Effector memory CD4-positive, alpha-beta T cell (primary cell): ENCODE data around the gene KMT2E.

ENCODE experiments used
- DNase-seq, 3 donors: peaks; one replicate each; pipeline ENCODE4 v3.0.0-alpha.2; 2020
- H3K27ac ChIP-seq: 2 replicates; pipeline ENCODE4 v1.7.0; 2013; ENCODE audit warnings: mild to moderate bottlenecking, low read length, moderate library complexity; ENCODE audit not compliant: insufficient read depth, poor library complexity, severe bottlenecking
- H3K27me3 ChIP-seq: replicated peaks from 2 replicates; pipeline ENCODE4 v1.7.0; 2013; ENCODE audit warnings: mild to moderate bottlenecking, low read length; ENCODE audit not compliant: insufficient read depth, control insufficient read depth, poor library complexity, severe bottlenecking
- H3K36me3 ChIP-seq: 2 replicates; pipeline ENCODE4 v1.7.0; 2013; ENCODE audit warnings: mild to moderate bottlenecking, low read length, moderate library complexity; ENCODE audit not compliant: control insufficient read depth, insufficient read depth
- H3K4me1 ChIP-seq: 2 replicates; pipeline ENCODE4 v1.7.0; 2013; ENCODE audit warnings: low read length, mild to moderate bottlenecking; ENCODE audit not compliant: control insufficient read depth, insufficient read depth, poor library complexity, severe bottlenecking
- H3K4me3 ChIP-seq: 2 replicates; pipeline ENCODE4 v1.7.0; 2013; ENCODE audit warnings: low read length, low read depth, mild to moderate bottlenecking; ENCODE audit not compliant: insufficient read depth, poor library complexity, severe bottlenecking
- H3K9me3 ChIP-seq: 2 replicates; pipeline ENCODE4 v1.7.0; 2013; ENCODE audit warnings: mild to moderate bottlenecking, low read length, moderate library complexity; ENCODE audit not compliant: control insufficient read depth

KMT2E gene

GRCh38 chr7:105014693-105015389 is 836 bp downstream of the KMT2E start:
- H3K27me3 ChIP-seq, result no peaks in the 10 kb centered on the region
- H3K27ac ChIP-seq, result peak overlapping the region; percentile 100
- DNase-seq, result peak; percentile 33 to 49 (median 36)
- no peaks in the 10 kb centered on the region for H3K9me3 ChIP-seq
- H3K4me3 ChIP-seq, result peak overlapping the region; percentile 99
- H3K36me3 ChIP-seq, result no peaks in the 10 kb centered on the region
- H3K4me1 ChIP-seq, result peaks cover under 1% of the 10 kb centered on the region

- Histone ChIP-seq H3K36me3 (no peaks in the 10 kb centered on the region), H3K9me3 (no peaks in the 10 kb centered on the region), H3K27me3 (no peaks in the 10 kb centered on the region), H3K4me3 (peak overlapping the region; percentile 99), H3K27ac (peak overlapping the region; percentile 100), H3K4me1 (no peaks in the 10 kb centered on the region)
- peak in 2 of 3 donors; percentile 18 to 21 for DNase-seq
Measured at GRCh38 chr7:105015390-105015965, 1.5 kb downstream of the KMT2E start.

- Histone ChIP-seq H3K36me3 (no peaks in the 10 kb centered on the region), H3K27ac (peak overlapping the region; percentile 100), H3K4me3 (peak overlapping the region; percentile 99), H3K4me1 (no peaks in the 10 kb centered on the region), H3K27me3 (no peaks in the 10 kb centered on the region), H3K9me3 (no peaks in the 10 kb centered on the region)
- no peak for DNase-seq
Measured at GRCh38 chr7:105016068-105016708, 2.2 kb downstream of the KMT2E start.

- Histone ChIP-seq H3K36me3 (no peaks in the 10 kb centered on the region), H3K4me1 (peaks cover 2% of the 10 kb centered on the region), H3K27ac (peak overlapping the region; percentile 100), H3K27me3 (no peaks in the 10 kb centered on the region), H3K9me3 (no peaks in the 10 kb centered on the region), H3K4me3 (peak overlapping the region; percentile 99)
- DNase-seq, result no peak
Measured at GRCh38 chr7:105016709-105017656, 3.0 kb downstream of the KMT2E start.

- DNase-seq, result no peak
- no peaks in the 10 kb centered on the region for H3K27me3 ChIP-seq
- no peaks in the 10 kb centered on the region for H3K36me3 ChIP-seq
- peak overlapping the region; percentile 99 for H3K4me3 ChIP-seq
- H3K27ac ChIP-seq, result peak overlapping the region; percentile 100
- peaks cover 2% of the 10 kb centered on the region for H3K4me1 ChIP-seq
- no peaks in the 10 kb centered on the region for H3K9me3 ChIP-seq
Measured at GRCh38 chr7:105017657-105018365, 3.8 kb downstream of the KMT2E start.

GRCh38 chr7:105019269-105019668 is 5.3 kb downstream of the KMT2E start:
- H3K27ac ChIP-seq, result no peak overlapping the region
- no peak overlapping the region for H3K4me3 ChIP-seq
- H3K27me3 ChIP-seq, result no peaks in the 10 kb centered on the region
- peaks cover 3% of the 10 kb centered on the region for H3K4me1 ChIP-seq
- no peaks in the 10 kb centered on the region for H3K36me3 ChIP-seq
- no peak for DNase-seq
- H3K9me3 ChIP-seq, result no peaks in the 10 kb centered on the region

- Histone ChIP-seq H3K27ac (no peak overlapping the region), H3K9me3 (no peaks in the 10 kb centered on the region), H3K4me1 (peaks cover 20% of the 10 kb centered on the region), H3K27me3 (no peaks in the 10 kb centered on the region), H3K36me3 (no peaks in the 10 kb centered on the region), H3K4me3 (peak overlapping the region; percentile 15)
- DNase-seq, result no peak
Measured at GRCh38 chr7:105020926-105021325, 6.9 kb downstream of the KMT2E start.

- no peaks in the 10 kb centered on the region for H3K27me3 ChIP-seq
- H3K36me3 ChIP-seq, result no peaks in the 10 kb centered on the region
- no peak for DNase-seq
- H3K4me1 ChIP-seq, result peaks cover 22% of the 10 kb centered on the region
- H3K27ac ChIP-seq, result no peak overlapping the region
- peak overlapping the region; percentile 15 for H3K4me3 ChIP-seq
- no peaks in the 10 kb centered on the region for H3K9me3 ChIP-seq
Measured at GRCh38 chr7:105021352-105021751, 7.3 kb downstream of the KMT2E start.

- no peak overlapping the region for H3K27ac ChIP-seq
- no peak for DNase-seq
- no peaks in the 10 kb centered on the region for H3K27me3 ChIP-seq
- no peaks in the 10 kb centered on the region for H3K36me3 ChIP-seq
- H3K9me3 ChIP-seq, result no peaks in the 10 kb centered on the region
- peaks cover 26% of the 10 kb centered on the region for H3K4me1 ChIP-seq
- no peak overlapping the region for H3K4me3 ChIP-seq
Measured at GRCh38 chr7:105021967-105022366, 8.0 kb downstream of the KMT2E start.
